HG02970 (cell line): ENCODE measurements around the gene SLC16A5.

Experiments used
- ATAC-seq: cut with Tn5 transposase; IDR thresholded peaks from one replicate; pipeline ENCODE4 v1.9.1; 2021; ENCODE audit warnings: mild to moderate bottlenecking, moderate library complexity, moderate number of reproducible peaks; ENCODE audit not compliant: unreplicated experiment, low FRiP score

The SLC16A5 gene

DNA sequence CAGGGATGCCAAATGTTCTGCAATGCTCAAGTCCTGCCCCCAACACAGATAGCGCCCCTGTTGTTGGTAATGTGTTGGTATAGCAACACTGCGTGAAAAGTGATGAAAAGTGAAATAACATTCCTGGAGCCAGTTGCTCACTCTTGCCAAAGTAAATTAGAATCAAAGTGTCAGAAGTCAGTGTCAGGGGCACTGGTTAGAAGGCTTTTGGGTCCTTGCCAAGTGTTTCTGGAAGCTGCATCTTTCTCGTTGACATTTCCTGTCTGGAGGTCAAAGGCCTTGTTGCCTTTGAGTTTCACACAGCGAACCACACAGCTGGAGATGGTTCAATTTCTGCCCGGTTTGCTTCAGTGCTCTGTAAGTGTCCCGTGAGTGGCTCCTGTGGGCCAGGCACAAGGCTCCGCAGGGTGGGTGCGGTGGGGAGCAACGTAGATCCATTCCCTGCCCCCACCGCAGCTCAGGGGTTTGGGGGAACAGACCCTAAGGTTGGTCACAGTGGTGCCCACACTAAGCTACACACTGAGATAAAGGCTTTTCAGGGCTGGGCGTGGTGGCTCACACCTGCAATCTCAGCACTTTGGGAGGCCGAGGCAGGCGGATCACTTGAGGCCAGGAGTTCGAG lies 3.6 kb upstream of the SLC16A5 start:
- no peak for ATAC-seq

DNA sequence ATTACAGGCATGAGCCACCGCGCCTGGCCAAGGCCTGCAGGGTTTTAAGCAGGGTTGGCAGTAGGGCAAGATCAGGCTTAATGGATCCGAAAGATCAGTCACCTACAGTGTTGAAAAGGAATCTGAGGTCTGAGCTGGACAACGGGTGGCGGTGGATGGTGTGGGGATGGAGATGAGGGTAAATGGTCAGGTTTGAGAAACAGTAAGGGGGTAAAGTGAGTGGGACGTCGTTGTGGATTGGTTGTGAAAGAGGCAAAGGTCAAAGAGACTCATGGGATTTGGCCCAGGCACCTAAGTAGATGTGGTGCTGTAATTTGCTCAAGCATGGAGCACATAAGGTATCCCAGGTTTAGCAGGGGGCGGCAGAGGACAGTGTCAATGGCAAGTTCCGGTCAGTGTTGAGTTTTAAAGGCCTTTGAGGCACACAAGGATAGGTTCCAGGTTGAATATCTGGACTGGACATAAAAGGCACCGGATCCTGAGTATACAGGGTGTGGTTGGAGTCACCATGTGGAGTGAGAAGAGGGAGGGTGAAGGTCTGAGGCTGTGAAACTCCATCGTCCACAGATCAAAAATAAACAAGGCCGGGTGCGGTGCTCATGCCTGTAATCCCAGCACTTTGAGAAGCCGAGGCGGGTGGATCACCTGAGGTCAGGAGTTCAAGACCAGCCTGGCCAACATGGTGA lies 1.1 kb upstream of the SLC16A5 start:
- ATAC-seq, result no peak

DNA sequence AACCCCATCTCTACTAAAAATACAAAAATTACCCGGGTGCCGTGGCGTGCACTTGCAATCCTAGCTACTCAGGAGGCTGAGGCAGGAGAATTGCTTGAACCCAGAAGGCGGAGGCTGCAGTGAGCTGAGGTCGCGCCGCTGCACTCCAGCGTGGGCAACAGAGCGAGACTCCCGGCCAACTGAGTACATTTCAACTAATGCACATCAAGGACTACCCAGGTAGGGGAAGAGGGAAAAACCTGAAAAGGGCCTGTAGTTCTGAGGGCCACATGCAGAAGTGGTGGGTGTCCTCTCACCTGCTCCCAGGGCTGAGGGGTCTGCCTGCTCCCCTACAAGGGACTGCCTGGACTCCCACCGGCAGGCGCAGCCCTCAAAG lies 584 bp upstream of the SLC16A5 start:
- ATAC-seq, result no peak

DNA sequence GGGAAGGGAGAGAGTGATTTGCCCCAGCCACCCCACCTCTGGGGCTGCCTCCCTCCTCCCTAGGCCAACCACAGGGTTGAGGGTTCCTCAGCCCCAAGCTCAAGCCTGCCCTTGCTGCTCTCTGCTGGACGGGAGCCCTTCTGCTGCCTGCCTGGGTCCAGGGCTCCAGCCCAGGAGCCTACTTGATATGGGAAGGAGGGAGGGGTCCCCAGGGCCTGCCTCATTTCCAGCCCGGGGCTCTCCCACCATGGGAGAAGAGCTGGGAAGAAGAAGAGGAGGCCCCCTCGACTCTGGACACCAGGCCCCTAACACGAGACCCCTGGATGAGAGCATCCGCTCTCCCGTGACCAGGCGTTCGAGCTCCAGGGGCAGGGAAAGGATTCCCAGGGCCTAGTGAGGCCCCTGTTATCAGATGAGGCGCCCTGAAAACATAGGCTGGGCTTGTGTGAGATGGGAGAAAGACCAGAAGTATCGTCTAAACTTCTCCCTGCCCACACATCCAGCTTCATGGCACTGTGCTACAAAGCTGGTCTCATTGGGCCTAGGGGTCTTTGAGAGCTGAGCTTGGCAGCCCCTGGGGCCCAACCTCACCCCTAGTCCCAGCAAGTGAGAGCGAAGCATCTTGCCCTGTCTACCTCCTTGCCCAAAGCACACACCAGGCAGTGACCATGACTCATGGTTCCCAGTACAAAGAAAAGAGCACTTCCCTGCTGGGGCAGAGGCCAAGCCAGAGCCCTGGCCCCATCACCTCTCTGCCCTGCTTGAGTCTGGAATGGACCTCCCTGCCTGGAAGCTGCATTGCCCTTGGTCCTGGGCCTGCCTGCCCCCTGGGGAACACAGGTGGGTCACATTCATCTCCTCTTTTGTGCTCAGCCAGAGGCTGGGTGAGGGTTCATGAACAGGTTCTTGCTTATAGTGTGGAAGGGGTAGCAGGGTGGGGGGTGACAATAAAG lies 987 bp downstream of the SLC16A5 start:
- no peak for ATAC-seq

DNA sequence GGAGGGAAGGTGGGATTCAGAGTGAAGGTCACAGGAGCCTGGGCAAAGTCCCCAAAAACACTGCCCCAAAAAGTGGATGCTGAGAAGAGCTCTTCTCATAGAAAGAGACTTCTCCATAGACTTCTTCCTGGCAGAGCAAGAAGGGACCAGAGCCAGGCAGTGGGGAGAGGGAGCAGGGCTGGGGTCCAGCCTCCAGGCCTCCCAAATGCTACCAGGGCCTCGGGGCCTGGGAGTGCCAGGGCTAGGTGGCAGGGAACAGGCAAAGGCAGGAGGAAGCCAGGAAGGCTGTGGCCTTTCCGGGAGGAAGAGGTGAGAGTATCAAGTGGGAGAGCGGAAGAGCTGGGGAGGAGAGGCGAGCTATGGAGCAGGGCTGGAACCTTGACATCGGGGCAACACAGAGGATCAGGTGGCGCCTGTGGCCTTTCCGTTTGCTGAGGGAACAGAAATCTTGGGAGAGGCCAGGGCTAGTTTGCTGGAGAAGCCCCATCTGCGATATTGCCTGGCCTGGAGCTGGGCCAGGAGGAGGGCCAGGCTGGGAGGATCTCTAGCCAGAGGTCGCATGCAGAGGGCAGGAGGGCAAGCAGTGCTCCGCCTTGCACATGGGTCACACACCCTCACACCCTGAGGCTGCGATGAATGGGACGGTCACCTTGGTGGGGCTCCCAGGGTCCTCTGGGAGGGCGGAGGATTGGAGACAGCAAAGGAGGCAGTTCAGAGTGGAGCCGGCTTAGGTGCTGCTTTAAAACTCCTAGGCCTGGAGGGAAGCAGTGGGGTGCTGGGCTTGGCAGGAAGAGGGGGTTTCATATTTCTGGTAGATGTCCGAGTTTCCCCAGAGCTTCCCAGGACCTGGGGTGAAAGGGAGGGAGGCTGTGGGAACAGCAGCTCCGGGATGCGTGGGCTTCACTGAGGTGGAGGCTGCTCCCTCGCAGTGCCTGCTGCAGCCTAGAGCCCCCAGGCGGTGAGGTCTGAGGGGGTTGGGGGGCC lies 3.4 kb downstream of the SLC16A5 start:
- ATAC-seq, result no peak

DNA sequence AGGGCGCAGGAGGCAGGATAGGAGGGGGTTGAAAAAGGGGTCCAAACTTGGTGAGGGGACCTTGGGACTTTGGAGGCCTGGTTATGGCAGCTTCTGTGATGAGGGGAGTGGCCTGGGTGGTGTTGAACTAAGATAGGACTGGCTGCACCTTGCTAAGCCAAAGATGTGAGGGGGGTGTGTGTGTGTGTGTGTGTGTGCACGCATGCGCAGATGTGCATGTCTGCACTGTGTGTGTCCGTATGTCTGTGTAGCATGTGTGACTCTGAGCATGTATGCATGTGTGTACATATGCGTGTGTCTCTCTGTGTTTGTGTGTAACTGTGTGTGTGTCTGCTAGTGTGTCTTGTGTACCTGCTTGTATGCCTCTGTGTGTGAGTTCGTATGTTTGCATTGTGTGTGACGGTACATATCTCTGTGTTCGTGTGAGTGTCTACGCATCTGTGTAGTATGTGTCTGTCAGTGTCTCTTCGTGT lies 4.1 kb downstream of the SLC16A5 start:
- no peak for ATAC-seq

DNA sequence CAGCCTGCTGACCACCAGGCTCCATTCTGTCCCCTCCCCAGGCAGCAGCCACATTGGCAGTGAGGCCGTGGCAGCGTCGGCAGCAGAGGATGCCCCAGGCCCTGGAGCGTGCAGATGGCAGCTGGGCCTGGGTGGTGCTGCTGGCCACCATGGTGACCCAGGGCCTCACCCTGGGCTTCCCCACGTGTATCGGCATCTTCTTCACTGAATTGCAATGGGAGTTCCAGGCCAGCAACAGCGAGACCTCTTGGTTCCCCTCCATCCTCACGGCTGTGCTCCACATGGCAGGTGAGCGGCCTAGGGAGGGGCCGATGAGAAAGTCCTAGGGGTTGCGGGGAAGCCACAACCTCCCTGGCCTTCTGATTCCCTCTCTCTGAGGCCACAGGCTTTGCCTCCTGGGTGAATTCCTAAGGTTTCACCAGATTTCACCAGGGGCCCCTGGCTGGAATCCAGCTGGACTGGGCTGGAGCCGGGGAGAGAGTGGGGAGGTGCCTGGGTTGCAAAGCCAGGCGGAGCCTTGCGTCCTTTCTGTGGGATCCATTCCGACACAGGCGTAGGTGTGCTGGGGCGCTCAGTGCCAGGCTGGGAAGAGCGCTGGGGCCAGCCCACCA lies 5.9 kb downstream of the SLC16A5 start:
- ATAC-seq, result no peak

DNA sequence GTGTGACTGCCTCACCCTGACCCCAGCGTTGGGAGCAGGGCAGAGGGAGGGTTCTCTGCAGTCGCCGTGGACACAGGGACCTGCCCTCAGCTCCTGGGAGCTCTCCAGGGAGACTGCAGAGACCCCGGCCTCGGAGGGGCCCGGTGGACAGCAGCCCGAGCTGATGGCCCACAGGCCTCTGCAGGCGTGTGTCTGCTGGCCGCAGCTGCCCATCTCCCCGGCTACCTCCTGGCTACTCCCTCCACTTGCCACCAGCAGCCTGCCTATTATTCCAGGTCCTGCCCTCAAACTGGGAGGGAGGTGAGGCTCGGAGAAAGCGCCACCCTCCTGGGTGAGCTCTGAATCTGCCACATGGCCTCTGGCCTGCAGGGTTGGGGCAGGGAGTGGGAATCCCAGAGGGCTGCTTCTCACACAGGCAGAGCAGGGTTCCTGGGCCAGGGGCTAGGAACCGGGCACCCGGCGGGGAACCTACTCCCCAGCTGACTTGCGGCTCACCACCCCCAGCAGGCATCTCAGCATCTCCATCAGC lies 7.2 kb downstream of the SLC16A5 start:
- ATAC-seq, result no peak

DNA sequence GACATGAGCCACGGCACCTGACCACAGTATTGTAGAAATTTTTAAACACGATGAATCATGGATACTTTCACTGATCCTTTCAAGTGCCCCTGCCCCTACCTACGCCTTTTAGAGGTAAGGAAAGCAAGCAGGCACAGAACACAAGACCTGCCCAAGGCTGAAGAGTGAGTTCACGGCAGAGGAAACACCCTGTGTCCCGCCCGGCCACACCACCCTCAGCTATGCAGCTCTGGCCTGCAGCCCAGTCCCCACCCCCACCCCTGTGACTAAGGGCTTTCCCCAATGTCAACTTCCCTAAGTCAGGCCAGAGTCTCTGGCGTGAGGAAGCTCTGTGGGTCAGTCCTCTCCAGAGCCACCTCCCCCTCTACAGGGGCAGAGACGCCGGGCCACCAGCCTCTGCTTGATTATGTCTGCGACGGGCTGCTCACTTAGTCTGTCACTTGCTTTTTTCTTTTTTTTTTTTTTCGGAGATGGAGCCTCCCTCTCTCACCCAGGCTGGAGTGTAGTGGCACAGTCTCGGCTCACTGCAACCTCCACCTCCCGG lies 8.4 kb downstream of the SLC16A5 start:
- ATAC-seq, result no peak

DNA sequence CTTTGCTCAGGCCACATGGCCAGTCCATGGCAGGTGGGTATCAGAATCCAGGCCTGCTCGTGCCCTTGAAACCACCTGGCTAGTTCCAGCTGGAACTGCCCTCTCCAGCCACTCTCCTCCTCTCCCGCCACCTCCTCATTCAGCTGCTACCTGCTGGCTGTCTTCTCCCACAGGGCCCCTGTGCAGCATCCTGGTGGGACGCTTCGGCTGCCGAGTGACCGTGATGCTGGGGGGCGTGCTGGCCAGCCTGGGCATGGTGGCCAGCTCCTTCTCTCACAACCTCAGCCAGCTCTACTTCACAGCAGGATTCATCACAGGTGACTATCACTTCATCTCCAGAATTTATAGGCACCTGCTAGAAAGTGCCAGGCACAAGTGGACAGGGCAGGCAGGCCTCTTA lies 10.1 kb downstream of the SLC16A5 start:
- no peak for ATAC-seq

DNA sequence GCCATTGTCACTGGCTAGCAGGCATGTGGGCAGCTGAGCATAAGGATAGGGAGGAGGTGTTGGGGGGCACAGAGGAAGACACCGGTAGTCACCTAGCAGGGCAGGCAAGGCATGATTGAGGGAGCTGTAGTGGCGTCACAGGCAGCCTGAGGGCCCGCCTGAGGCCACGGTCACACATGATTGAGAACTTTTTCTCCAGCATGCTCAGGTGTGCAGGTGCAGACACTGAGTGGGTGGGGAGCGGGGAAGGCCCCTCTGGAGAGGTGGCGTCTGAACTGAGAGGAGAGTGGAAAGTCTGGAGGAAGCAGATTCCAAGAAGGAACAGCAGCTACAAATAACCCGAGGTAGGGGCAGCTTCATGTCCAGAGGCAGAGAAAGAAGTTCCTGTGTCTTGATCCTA lies 11.1 kb downstream of the SLC16A5 start:
- no peak for ATAC-seq

DNA sequence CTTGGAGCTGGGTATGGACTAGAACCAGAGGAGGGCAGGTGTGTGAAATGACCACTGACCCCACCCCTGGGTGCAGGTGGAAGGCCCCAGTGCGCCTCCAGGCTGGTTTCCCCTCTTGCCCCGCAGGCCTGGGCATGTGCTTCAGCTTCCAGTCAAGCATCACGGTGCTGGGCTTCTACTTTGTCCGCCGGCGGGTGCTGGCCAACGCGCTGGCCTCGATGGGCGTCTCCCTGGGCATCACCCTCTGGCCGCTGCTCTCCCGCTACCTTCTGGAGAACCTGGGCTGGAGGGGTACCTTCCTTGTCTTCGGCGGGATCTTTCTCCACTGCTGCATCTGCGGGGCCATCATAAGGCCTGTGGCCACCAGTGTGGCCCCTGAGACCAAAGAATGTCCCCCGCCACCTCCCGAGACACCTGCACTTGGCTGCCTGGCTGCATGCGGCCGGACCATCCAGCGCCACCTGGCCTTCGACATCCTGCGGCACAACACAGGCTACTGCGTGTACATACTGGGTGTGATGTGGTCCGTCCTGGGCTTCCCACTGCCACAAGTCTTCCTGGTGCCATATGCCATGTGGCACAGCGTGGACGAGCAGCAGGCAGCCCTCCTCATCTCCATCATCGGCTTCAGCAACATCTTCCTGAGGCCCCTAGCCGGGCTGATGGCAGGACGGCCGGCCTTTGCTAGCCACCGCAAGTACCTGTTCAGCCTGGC lies 12.3 kb downstream of the SLC16A5 start:
- no peak for ATAC-seq

DNA sequence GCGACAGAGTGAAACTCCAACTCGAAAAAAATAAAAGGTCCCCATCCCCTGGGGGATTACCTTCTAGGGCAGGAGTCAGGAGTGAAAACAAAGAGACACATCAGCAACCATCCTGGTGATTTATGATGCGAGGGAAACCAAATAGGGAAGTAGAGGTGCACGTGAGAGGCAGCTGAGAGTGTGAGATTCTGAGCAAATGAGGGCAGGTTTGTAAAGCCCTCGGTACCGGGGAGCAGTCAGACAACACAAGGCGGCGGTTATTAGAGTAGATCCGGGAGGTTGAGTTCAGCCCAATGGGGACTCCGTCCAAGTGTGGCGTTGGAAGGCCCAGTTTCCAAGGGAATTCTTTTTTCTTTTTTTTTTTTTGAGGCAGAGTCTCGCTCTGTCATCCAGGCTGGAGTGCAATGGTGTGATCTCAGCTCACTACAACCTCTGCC lies 14.6 kb downstream of the SLC16A5 start:
- no peak for ATAC-seq

DNA sequence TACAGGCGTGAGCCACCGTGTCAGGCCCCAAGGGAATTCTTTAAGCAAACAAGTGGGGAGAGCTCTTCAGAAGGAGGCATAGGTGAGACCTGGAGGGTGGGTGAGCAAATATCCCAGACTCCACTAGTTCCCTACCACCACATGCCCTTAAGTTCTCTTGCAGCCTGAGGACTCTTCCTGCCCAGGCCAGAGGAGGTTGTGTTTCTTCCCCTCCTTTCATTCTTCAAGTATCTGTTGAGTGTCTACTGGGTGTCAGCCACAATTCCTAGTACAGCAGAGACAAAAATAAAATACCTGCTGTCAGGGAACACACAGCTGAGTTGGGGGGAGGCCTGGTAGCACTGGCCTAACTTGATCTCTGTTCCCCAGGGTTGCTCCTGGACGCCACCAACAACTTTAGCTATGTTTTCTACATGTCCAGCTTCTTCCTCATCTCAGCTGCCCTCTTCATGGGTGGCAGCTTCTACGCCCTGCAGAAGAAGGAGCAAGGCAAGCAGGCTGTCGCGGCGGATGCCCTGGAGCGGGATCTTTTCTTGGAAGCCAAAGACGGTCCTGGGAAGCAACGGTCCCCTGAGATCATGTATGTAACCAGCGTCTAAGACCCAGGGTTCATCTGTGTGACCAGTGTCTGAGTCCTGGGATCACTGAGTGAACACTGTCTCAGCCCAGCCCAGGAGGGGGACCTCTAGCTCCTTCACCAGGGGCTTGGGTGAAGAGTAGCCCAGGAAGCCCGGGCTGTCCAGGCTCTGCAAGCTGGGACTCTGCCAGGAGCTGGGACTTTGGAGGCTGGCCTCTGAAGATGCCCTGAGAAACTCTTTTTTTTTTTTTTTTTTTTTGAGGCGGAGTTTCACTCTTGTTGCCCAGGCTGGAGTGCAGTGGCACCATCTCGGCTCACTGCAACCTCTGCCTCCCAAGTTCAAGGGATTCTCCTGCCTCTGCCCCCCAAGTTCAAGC lies 16.1 kb downstream of the SLC16A5 start:
- no peak for ATAC-seq

DNA sequence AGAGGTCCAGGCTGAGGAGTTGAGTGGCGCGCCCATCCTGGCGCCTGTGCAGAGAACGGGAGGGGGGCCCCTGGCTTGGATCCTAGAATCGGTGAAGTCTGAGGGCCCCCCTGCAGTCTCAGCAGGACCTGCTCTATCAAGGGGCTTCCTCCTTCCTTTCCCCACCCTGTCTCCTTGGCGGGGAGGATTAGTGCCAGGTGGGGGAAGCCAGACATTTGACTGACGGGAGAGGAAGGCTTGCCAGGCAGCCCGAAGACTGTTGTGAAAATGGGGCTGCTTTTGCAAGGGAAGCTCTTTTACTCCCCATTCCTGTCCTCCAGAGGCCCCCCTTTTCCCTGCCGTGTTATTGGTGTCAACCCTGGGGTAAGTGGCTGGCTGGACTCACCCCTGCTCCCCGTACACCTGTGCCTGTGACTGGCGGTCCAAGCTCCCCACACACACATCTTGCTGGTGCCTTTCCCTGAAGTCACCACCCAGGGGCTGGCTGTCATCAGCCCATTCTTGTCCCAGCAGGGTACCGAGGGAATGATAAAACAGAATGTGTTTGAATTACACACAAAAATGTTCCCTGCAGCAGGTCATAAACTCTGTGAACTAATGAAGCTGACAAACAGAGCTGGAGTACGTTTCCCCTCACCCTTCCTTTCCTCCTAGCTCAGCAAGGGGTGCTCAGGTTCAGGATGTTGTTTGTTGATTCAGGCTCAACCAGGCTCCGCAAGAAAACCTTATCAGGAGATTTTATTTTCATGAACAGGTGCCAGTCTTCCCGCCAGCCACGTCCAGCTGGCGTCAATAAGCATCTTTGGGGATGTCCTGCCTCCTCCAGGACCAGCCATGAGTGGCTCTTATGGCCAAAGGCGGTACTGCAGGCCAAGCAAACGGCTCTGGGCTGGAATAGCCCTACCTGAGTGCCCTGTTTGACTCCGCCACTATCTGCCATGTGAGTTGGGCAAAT lies 17.6 kb downstream of the SLC16A5 start:
- no peak for ATAC-seq

DNA sequence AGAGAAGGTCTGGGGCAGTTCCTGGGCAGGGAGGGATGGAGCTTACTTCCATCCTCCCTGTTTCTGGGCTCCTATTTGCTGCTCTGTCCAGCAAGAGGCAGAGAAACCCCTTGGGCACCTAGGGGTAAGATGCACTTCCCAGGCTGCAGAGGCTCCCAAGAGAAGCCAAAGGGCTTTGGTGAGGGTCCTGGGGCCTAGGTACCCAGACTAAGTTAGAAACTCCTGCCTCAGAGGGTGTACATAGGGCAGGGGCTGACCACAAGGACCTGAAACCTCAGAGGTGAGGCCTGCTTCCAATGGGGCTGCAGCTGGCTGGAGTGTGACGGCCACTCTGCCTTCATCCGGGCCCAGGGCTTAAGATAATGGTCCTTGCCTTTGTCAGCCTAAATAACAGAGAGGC lies 20.4 kb downstream of the SLC16A5 start:
- ATAC-seq, result no peak
